Mesothelial cell of epicardium (in vitro differentiated cells): ENCODE data around the gene IRF7. TPM values are rescaled to one million over a fixed set of nuclear protein-coding genes. Genes with fewer than 3 reads are reported as not detected.

Source experiments
- DNase-seq, 2 experiments: peaks; one replicate each; pipeline ENCODE4 v3.0.0; 2021; ENCODE audit warnings: low spot score in 2 of 2; ENCODE audit not compliant: unreplicated experiment in 2 of 2
- H3K27ac Mint-ChIP-seq: 2 replicates; pipeline ENCODE4 v1.8.0; 2021; ENCODE audit warnings: mixed read lengths
- H3K27me3 Mint-ChIP-seq: 2 replicates; pipeline ENCODE4 v1.8.0; 2021; ENCODE audit warnings: low read depth, mixed read lengths
- H3K36me3 Mint-ChIP-seq: 2 replicates; pipeline ENCODE4 v1.8.0; 2021; ENCODE audit warnings: mixed read lengths
- H3K4me1 Mint-ChIP-seq: 2 replicates; pipeline ENCODE4 v1.8.0; 2021; ENCODE audit warnings: mixed read lengths
- H3K4me3 Mint-ChIP-seq: 2 replicates; pipeline ENCODE4 v1.8.0; 2021; ENCODE audit warnings: mild to moderate bottlenecking, moderate library complexity, mixed read lengths
- H3K9me3 Mint-ChIP-seq: 2 replicates; pipeline ENCODE4 v1.8.0; 2021; ENCODE audit warnings: mixed read lengths
- microRNA-seq: library from miRNA; unstranded; fragments of <30 nt; microRNA quantifications from one replicate; pipeline ENCODE4 v1.2.0, GENCODE V29; 2021; ENCODE audit warnings: inconsistent platforms, mixed read lengths
- total RNA-seq: library from RNA; stranded (reverse); gene quantifications from 3 replicates; pipeline ENCODE4 v1.2.1, GENCODE V29; 2021
- TF ChIP-seq, protein P1 (sequence below): fragments of 200-600 bp; sonication (generic); IDR thresholded peaks from one replicate; pipeline ENCODE4 v1.5.0; 2021; ENCODE audit warnings: antibody characterized with exemption; ENCODE audit not compliant: unreplicated experiment

IRF7 gene
- total RNA-seq, 1 donor from 2014 or later, result 21.9 TPM

- TF ChIP-seq, protein P1, sequence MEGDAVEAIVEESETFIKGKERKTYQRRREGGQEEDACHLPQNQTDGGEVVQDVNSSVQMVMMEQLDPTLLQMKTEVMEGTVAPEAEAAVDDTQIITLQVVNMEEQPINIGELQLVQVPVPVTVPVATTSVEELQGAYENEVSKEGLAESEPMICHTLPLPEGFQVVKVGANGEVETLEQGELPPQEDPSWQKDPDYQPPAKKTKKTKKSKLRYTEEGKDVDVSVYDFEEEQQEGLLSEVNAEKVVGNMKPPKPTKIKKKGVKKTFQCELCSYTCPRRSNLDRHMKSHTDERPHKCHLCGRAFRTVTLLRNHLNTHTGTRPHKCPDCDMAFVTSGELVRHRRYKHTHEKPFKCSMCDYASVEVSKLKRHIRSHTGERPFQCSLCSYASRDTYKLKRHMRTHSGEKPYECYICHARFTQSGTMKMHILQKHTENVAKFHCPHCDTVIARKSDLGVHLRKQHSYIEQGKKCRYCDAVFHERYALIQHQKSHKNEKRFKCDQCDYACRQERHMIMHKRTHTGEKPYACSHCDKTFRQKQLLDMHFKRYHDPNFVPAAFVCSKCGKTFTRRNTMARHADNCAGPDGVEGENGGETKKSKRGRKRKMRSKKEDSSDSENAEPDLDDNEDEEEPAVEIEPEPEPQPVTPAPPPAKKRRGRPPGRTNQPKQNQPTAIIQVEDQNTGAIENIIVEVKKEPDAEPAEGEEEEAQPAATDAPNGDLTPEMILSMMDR, result no peak
- peak overlapping the region; percentile 78 for H3K27ac Mint-ChIP-seq
- no peaks in the 10 kb centered on the region for H3K36me3 Mint-ChIP-seq
- H3K4me1 Mint-ChIP-seq, result peaks cover 35% of the 10 kb centered on the region
- H3K27me3 Mint-ChIP-seq, result peaks cover 13% of the 10 kb centered on the region
- no peaks in the 10 kb centered on the region for H3K9me3 Mint-ChIP-seq
- no peak overlapping the region for H3K4me3 Mint-ChIP-seq
- DNase-seq, result no peak
Measured at GRCh38 chr11:563066-563811, 52.5 kb downstream of the IRF7 start.

Small RNA genes lying within 50 kb of the gene (microRNA-seq; reads per million reads assigned to microRNA genes)
- gene MIR210, result 1,376 reads per million, percentile 83 among the genes with 10 or more reads in this experiment

Other genes starting within 250 kb of the IRF7 start
- 294 to 314 TPM (median 300 TPM) in 3 replicates for gene B4GALNT4, start 246.5 kb downstream of the IRF7 start, total RNA-seq
- 57.5 to 65.7 TPM (median 58.8 TPM) in 3 replicates for gene PKP3, start 221.7 kb downstream of the IRF7 start, total RNA-seq
- gene SIGIRR, start 201.0 kb downstream of the IRF7 start, total RNA-seq, result 35.5 to 42.5 TPM (median 39.2 TPM) in 3 replicates
- gene ANO9, start 173.9 kb downstream of the IRF7 start, total RNA-seq, result 29.7 to 32.3 TPM (median 30.6 TPM) in 3 replicates
- 39.0 to 49.7 TPM (median 42.1 TPM) in 3 replicates for gene PTDSS2, start 165.7 kb downstream of the IRF7 start, total RNA-seq
- 81.7 to 89.4 TPM (median 83.2 TPM) in 3 replicates for gene RNH1, start 108.7 kb downstream of the IRF7 start, total RNA-seq
- gene HRAS, start 80.4 kb downstream of the IRF7 start, total RNA-seq, result 35.1 to 41.5 TPM (median 39.3 TPM) in 3 replicates
- gene LRRC56, start 78.4 kb downstream of the IRF7 start, total RNA-seq, result 3.0 to 3.4 TPM (median 3.2 TPM) in 3 replicates
- gene LMNTD2, start 55.2 kb downstream of the IRF7 start, total RNA-seq, result 16.5 to 17.4 TPM (median 16.6 TPM) in 3 replicates
- gene RASSF7, start 55.0 kb downstream of the IRF7 start, total RNA-seq, result 29.3 to 32.3 TPM (median 32.1 TPM) in 3 replicates
- 48.2 to 51.1 TPM (median 49.7 TPM) in 3 replicates for gene PHRF1, start 39.5 kb downstream of the IRF7 start, total RNA-seq
- 0.27 to 0.58 TPM (median 0.34 TPM) in 3 replicates for gene CDHR5, start 9.0 kb upstream of the IRF7 start, total RNA-seq
- 1.2 to 1.7 TPM (median 1.3 TPM) in 3 replicates for gene SCT, start 11.2 kb upstream of the IRF7 start, total RNA-seq
- gene DRD4, start 21.3 kb upstream of the IRF7 start, total RNA-seq, result 2.1 to 3.1 TPM (median 2.5 TPM) in 3 replicates
- gene DEAF1, start 79.3 kb upstream of the IRF7 start, total RNA-seq, result 59.6 to 64.9 TPM (median 64.0 TPM) in 3 replicates
- 25.7 to 30.7 TPM (median 28.7 TPM) in 3 replicates for gene TMEM80, start 79.9 kb upstream of the IRF7 start, total RNA-seq
- gene EPS8L2, start 90.3 kb upstream of the IRF7 start, total RNA-seq, result 105 to 112 TPM (median 111 TPM) in 3 replicates
- 86.9 to 97.5 TPM (median 89.7 TPM) in 3 replicates for gene TALDO1, start 131.5 kb upstream of the IRF7 start, total RNA-seq
- 81.1 to 91.2 TPM (median 83.9 TPM) in 3 replicates for gene GATD1, start 161.5 kb upstream of the IRF7 start, total RNA-seq
- not detected in 3 replicates for gene CEND1, start 174.1 kb upstream of the IRF7 start, total RNA-seq
- 34.3 to 37.2 TPM (median 35.7 TPM) in 3 replicates for gene SLC25A22, start 182.3 kb upstream of the IRF7 start, total RNA-seq
- gene PIDD1, start 189.3 kb upstream of the IRF7 start, total RNA-seq, result 40.1 to 43.7 TPM (median 43.1 TPM) in 3 replicates
- 1,651 to 1,738 TPM (median 1,657 TPM) in 3 replicates for gene RPLP2, start 194.0 kb upstream of the IRF7 start, total RNA-seq
- gene PNPLA2, start 203.0 kb upstream of the IRF7 start, total RNA-seq, result 41.3 to 50.9 TPM (median 50.0 TPM) in 3 replicates
- gene CRACR2B, start 212.0 kb upstream of the IRF7 start, total RNA-seq, result 9.9 to 10.6 TPM (median 10.0 TPM) in 3 replicates
- 125 to 142 TPM (median 140 TPM) in 3 replicates for gene CD151, start 217.0 kb upstream of the IRF7 start, total RNA-seq
- 78.7 to 80.2 TPM (median 79.8 TPM) in 3 replicates for gene POLR2L, start 226.6 kb upstream of the IRF7 start, total RNA-seq
- gene TSPAN4, start 226.9 kb upstream of the IRF7 start, total RNA-seq, result 94.1 to 98.8 TPM (median 96.6 TPM) in 3 replicates